SK-N-SH (cell line): ENCODE results near the gene OR7G3. TPM values are rescaled to one million over a fixed set of nuclear protein-coding genes. Genes with fewer than 3 reads are reported as not detected.

Source experiments
- CTCF ChIA-PET: fragments of 300-600, 350-600 bp; formaldehyde crosslinking; extraction: SDS; loops from one replicate; lab custom pipeline; 2021; lab: Yijun Ruan, JAX
- POLR2A ChIA-PET: fragments of 350-600 bp; sonication (Branson Sonifier 250); formaldehyde crosslinking; extraction: SDS; loops from one replicate; lab custom pipeline; 2020; ENCODE audit warnings: antibody characterized with exemption, inconsistent platforms; lab: Yijun Ruan, JAX
- DNase-seq: peaks from one replicate; pipeline ENCODE4 v3.0.0; 2012
- H2AFZ ChIP-seq: fragments of 200-600 bp; sonication (generic); 2 replicates; pipeline ENCODE4 v1.8.1; 2016; ENCODE audit warnings: antibody characterized with exemption, mild to moderate bottlenecking, low read depth
- H3F3A ChIP-seq: fragments of 200-600 bp; sonication (generic); replicated peaks from 2 replicates; pipeline ENCODE3; 2016; ENCODE audit warnings: antibody characterized with exemption, mild to moderate bottlenecking; ENCODE audit not compliant: insufficient read depth
- H3K27ac ChIP-seq, 2 experiments: fragments of 200-500 bp in 1 of 2; fragments of 200-600 bp in 1 of 2; sonication (Bioruptor generic) in 1 of 2; sonication (generic), shearing (Covaris generic) in 1 of 2; 2 replicates each; pipeline versions ENCODE4 v1.5.1 to v1.6.1; 2014 to 2016; ENCODE audit warnings: low read depth in 2 of 2, inconsistent platforms in 1 of 2, low read length in 1 of 2, mild to moderate bottlenecking in 1 of 2, mixed read lengths in 1 of 2
- H3K27me3 ChIP-seq: fragments of 200-600 bp; sonication (generic), shearing (Covaris generic); 2 replicates; pipeline ENCODE4 v1.6.1; 2016; ENCODE audit warnings: mixed run types; ENCODE audit not compliant: insufficient read depth
- H3K36me3 ChIP-seq, 2 experiments: fragments of 200-500 bp in 1 of 2; fragments of 200-600 bp in 1 of 2; sonication (Bioruptor generic) in 1 of 2; sonication (generic) in 1 of 2; replicated peaks in 1 of 2; 2 replicates each; pipeline versions ENCODE3 to v1.5.1; 2014 to 2016; ENCODE audit warnings: low read length in 1 of 2, mild to moderate bottlenecking in 1 of 2; ENCODE audit not compliant: insufficient read depth in 2 of 2, control insufficient read depth in 1 of 2
- H3K4me1 ChIP-seq, 2 experiments: fragments of 200-500 bp in 1 of 2; fragments of 200-600 bp in 1 of 2; sonication (Bioruptor generic) in 1 of 2; sonication (generic), shearing (Covaris generic) in 1 of 2; 2 replicates each; pipeline versions ENCODE4 v1.5.1 to v1.6.1; 2014 to 2016; ENCODE audit warnings: low read depth in 1 of 2, low read length in 1 of 2, mixed run types in 1 of 2; ENCODE audit not compliant: insufficient read depth in 2 of 2, control insufficient read depth in 1 of 2
- H3K4me2 ChIP-seq: fragments of 200-600 bp; sonication (generic), shearing (Covaris generic); 2 replicates; pipeline ENCODE4 v1.6.1; 2017; ENCODE audit warnings: mixed run types
- H3K4me3 ChIP-seq, 2 experiments: fragments of 200-500 bp in 1 of 2; fragments of 200-600 bp in 1 of 2; sonication (Bioruptor generic) in 1 of 2; sonication (generic), shearing (Covaris generic) in 1 of 2; 2 replicates each; pipeline versions ENCODE4 v1.5.1 to v1.8.1; 2014 to 2016; ENCODE audit warnings: low read depth in 2 of 2, inconsistent platforms in 1 of 2, low read length in 1 of 2, mild to moderate bottlenecking in 1 of 2, mixed read lengths in 1 of 2, moderate library complexity in 1 of 2
- H3K79me2 ChIP-seq: fragments of 200-600 bp; sonication (generic); 2 replicates; pipeline ENCODE4 v1.8.1; 2017; ENCODE audit warnings: mild to moderate bottlenecking; ENCODE audit not compliant: insufficient read depth
- H3K9ac ChIP-seq: fragments of 200-600 bp; sonication (generic); 2 replicates; pipeline ENCODE4 v1.6.1; 2017; ENCODE audit warnings: mixed run types
- H3K9me2 ChIP-seq: fragments of 200-600 bp; sonication (generic); 2 replicates; pipeline ENCODE4 v1.6.1; 2017; ENCODE audit warnings: mixed run types
- H3K9me3 ChIP-seq: fragments of 200-600 bp; sonication (generic); 2 replicates; pipeline ENCODE4 v1.6.1; 2017; ENCODE audit warnings: mixed run types, mild to moderate bottlenecking, moderate library complexity
- H4K20me1 ChIP-seq: fragments of 200-600 bp; sonication (generic); 2 replicates; pipeline ENCODE4 v1.6.1; 2017; ENCODE audit warnings: mild to moderate bottlenecking, mixed run types; ENCODE audit not compliant: insufficient read depth
- CHD2 ChIP-seq: fragments of 150-350 bp; IDR thresholded peaks from 2 replicates; pipeline ENCODE4 v1.6.1; 2018; ENCODE audit warnings: low read length; ENCODE audit not compliant: partially characterized antibody
- EZH2phosphoT487 ChIP-seq: fragments of 200-600 bp; sonication (generic); IDR thresholded peaks from 2 replicates; pipeline ENCODE4 v1.6.1; 2017; ENCODE audit warnings: low read depth, mixed run types, mild to moderate bottlenecking, antibody characterized with exemption, moderate library complexity, borderline replicate concordance
- FOSL2 ChIP-seq: IDR thresholded peaks from 2 replicates; pipeline ENCODE4 v1.4.0; 2012; ENCODE audit warnings: low read depth, mild to moderate bottlenecking, moderate library complexity, borderline replicate concordance
- NRF1 ChIP-seq: IDR thresholded peaks from 2 replicates; pipeline ENCODE4 v1.6.1; 2012; ENCODE audit warnings: low read depth, mild to moderate bottlenecking, low read length
- SMC3 ChIP-seq: IDR thresholded peaks from 2 replicates; pipeline ENCODE4 v1.6.1; 2012; ENCODE audit warnings: low read depth, low read length, improper control_type of control experiment
- YY1 ChIP-seq: IDR thresholded peaks from 2 replicates; pipeline ENCODE4 v1.4.0; 2012; ENCODE audit warnings: low read depth, mild to moderate bottlenecking
- WGBS: methylation state at CpG from one replicate; pipeline ENCODE4 v1.1.6; 2017; ENCODE audit warnings: low lambda C conversion rate; 5-methylcytosine and 5-hydroxymethylcytosine counted together
- polyA plus RNA-seq, 3 experiments: library from polyadenylated mRNA; depleted of rRNA; stranded (reverse); fragments of >200 nt; gene quantifications; 2 replicates each; pipeline ENCODE4 v1.2.3, GENCODE V29; 2012
- TF ChIP-seq, protein P1 (sequence below): fragments of 200-600 bp; sonication (generic); IDR thresholded peaks from 2 replicates; pipeline ENCODE4 v1.6.1; 2017; ENCODE audit warnings: antibody characterized with exemption, mild to moderate bottlenecking, moderate library complexity
- TF ChIP-seq, protein P2 (sequence below): IDR thresholded peaks from 2 replicates; pipeline ENCODE4 v1.4.0; 2012; ENCODE audit warnings: low read depth, borderline replicate concordance
- TF ChIP-seq, protein P3 (sequence below): IDR thresholded peaks from 2 replicates; pipeline ENCODE4 v1.6.1; 2012; ENCODE audit warnings: mild to moderate bottlenecking, low read depth, low read length, moderate library complexity

The OR7G3 gene
- polyA plus RNA-seq, 1 of the 3 experiments (the other 2 are of a cell fraction) = not detected

DNA sequence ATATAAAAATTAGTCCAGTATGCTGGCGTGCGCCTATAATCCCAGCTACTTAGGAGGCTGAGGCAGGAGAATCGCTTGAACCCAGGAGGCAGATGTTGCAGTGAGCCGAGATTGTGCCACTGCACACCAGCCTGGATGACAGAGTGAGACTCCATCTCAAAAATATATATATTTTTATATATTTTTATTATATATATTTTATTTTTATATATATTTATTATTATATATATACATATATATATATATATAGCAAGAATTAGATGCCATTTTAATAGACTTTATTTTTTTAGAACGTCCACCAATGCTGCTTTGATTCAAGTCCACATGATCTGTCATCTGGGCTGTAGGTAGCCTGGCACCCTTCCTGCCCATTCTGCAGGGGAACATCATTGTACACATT lies 48.6 kb upstream of the OR7G3 start:
- no peaks in the 10 kb centered on the region for H4K20me1 ChIP-seq
- no peak for DNase-seq
- TF ChIP-seq CHD2 = no peak
- no peak for TF ChIP-seq NRF1
- no peak for TF ChIP-seq YY1
- TF ChIP-seq EZH2phosphoT487 = no peak
- TF ChIP-seq, protein P1, sequence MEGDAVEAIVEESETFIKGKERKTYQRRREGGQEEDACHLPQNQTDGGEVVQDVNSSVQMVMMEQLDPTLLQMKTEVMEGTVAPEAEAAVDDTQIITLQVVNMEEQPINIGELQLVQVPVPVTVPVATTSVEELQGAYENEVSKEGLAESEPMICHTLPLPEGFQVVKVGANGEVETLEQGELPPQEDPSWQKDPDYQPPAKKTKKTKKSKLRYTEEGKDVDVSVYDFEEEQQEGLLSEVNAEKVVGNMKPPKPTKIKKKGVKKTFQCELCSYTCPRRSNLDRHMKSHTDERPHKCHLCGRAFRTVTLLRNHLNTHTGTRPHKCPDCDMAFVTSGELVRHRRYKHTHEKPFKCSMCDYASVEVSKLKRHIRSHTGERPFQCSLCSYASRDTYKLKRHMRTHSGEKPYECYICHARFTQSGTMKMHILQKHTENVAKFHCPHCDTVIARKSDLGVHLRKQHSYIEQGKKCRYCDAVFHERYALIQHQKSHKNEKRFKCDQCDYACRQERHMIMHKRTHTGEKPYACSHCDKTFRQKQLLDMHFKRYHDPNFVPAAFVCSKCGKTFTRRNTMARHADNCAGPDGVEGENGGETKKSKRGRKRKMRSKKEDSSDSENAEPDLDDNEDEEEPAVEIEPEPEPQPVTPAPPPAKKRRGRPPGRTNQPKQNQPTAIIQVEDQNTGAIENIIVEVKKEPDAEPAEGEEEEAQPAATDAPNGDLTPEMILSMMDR = no peak
- TF ChIP-seq, protein P2, sequence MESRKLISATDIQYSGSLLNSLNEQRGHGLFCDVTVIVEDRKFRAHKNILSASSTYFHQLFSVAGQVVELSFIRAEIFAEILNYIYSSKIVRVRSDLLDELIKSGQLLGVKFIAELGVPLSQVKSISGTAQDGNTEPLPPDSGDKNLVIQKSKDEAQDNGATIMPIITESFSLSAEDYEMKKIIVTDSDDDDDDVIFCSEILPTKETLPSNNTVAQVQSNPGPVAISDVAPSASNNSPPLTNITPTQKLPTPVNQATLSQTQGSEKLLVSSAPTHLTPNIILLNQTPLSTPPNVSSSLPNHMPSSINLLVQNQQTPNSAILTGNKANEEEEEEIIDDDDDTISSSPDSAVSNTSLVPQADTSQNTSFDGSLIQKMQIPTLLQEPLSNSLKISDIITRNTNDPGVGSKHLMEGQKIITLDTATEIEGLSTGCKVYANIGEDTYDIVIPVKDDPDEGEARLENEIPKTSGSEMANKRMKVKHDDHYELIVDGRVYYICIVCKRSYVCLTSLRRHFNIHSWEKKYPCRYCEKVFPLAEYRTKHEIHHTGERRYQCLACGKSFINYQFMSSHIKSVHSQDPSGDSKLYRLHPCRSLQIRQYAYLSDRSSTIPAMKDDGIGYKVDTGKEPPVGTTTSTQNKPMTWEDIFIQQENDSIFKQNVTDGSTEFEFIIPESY = no peak
- TF ChIP-seq, protein P3, sequence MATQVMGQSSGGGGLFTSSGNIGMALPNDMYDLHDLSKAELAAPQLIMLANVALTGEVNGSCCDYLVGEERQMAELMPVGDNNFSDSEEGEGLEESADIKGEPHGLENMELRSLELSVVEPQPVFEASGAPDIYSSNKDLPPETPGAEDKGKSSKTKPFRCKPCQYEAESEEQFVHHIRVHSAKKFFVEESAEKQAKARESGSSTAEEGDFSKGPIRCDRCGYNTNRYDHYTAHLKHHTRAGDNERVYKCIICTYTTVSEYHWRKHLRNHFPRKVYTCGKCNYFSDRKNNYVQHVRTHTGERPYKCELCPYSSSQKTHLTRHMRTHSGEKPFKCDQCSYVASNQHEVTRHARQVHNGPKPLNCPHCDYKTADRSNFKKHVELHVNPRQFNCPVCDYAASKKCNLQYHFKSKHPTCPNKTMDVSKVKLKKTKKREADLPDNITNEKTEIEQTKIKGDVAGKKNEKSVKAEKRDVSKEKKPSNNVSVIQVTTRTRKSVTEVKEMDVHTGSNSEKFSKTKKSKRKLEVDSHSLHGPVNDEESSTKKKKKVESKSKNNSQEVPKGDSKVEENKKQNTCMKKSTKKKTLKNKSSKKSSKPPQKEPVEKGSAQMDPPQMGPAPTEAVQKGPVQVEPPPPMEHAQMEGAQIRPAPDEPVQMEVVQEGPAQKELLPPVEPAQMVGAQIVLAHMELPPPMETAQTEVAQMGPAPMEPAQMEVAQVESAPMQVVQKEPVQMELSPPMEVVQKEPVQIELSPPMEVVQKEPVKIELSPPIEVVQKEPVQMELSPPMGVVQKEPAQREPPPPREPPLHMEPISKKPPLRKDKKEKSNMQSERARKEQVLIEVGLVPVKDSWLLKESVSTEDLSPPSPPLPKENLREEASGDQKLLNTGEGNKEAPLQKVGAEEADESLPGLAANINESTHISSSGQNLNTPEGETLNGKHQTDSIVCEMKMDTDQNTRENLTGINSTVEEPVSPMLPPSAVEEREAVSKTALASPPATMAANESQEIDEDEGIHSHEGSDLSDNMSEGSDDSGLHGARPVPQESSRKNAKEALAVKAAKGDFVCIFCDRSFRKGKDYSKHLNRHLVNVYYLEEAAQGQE = no peak
- no peak for TF ChIP-seq FOSL2
- no peak for TF ChIP-seq SMC3
- 41% methylated on average over 5 of the region's 5 CpGs for WGBS
- H2AFZ ChIP-seq = no peak overlapping the region
- H3K4me1 ChIP-seq = no peaks in the 10 kb centered on the region
- no peaks in the 10 kb centered on the region for H3K9me2 ChIP-seq
- H3K4me2 ChIP-seq = no peak overlapping the region
- no peaks in the 10 kb centered on the region for H3K9me3 ChIP-seq
- ChIA-PET POLR2A (no interaction called here), CTCF (no interaction called here)
- peaks cover 6% of the 10 kb centered on the region; the same call in 1 of the 2 replicates for H3K27me3 ChIP-seq
- no peaks in the 10 kb centered on the region for H3F3A ChIP-seq
- no peak overlapping the region for H3K9ac ChIP-seq
- H3K4me3 ChIP-seq = no peak overlapping the region
- H3K79me2 ChIP-seq = no peaks in the 10 kb centered on the region
- no peak overlapping the region for H3K27ac ChIP-seq
- no peaks in the 10 kb centered on the region for H3K36me3 ChIP-seq
